ENCODE data around the gene PQBP1. TPM values are rescaled to one million over a fixed set of nuclear protein-coding genes. Genes with fewer than 3 reads are reported as not detected.

Gene PQBP1
- total RNA-seq, 1 donor: 32.9 TPM

DNA sequence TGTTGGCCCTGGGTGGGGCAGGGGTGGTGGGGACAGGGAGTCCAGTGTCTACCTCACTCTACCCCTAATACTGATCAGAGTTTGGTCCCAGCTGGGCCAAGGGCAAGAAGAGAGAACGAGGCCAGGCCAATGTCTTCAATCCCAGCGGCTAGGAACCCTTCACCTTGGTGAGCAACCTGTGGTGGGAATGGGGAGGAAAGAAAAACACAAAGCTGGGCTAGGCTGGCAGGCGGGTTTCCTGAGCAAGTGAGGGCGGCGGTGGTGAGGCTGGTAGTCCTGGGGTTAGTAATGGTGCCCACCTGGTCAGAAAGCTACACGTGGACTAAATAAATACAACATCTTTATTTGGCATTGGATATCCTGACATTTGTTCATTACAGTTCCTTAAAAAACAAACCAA is 5.6 kb downstream of the PQBP1 start:
- TF ChIP-seq, protein P1, sequence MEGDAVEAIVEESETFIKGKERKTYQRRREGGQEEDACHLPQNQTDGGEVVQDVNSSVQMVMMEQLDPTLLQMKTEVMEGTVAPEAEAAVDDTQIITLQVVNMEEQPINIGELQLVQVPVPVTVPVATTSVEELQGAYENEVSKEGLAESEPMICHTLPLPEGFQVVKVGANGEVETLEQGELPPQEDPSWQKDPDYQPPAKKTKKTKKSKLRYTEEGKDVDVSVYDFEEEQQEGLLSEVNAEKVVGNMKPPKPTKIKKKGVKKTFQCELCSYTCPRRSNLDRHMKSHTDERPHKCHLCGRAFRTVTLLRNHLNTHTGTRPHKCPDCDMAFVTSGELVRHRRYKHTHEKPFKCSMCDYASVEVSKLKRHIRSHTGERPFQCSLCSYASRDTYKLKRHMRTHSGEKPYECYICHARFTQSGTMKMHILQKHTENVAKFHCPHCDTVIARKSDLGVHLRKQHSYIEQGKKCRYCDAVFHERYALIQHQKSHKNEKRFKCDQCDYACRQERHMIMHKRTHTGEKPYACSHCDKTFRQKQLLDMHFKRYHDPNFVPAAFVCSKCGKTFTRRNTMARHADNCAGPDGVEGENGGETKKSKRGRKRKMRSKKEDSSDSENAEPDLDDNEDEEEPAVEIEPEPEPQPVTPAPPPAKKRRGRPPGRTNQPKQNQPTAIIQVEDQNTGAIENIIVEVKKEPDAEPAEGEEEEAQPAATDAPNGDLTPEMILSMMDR (IDR thresholded peaks at IDR 0.05; ENCODE audit: extremely low read depth, low read depth, low read length): no peak
- Histone ChIP-seq H3K4me3 (ENCODE audit: insufficient read depth, low read length) (no peak overlapping the region), H3K79me2 (ENCODE audit: insufficient read depth, low read length) (peaks cover 19% of the 10 kb centered on the region), H4K20me1 (ENCODE audit: insufficient read depth, low read length) (peaks cover 5% of the 10 kb centered on the region), H3K4me1 (ENCODE audit: insufficient read depth, low read length) (peaks cover 3% of the 10 kb centered on the region), H3K36me3 (ENCODE audit: insufficient read depth, low read length) (peaks cover 12% of the 10 kb centered on the region), H3K4me2 (ENCODE audit: insufficient read depth, low read length) (no peak overlapping the region), H3K27ac (ENCODE audit: low read depth, low read length) (no peak overlapping the region), H3K27me3 (ENCODE audit: insufficient read depth, low read length) (no peaks in the 10 kb centered on the region), H2AFZ (ENCODE audit: low read length) (no peak overlapping the region), H3K9me3 (ENCODE audit: low read depth, low read length) (no peaks in the 10 kb centered on the region)
- DNase-seq (ENCODE audit: insufficient read length, low spot score, missing footprints): peak; percentile 73

DNA sequence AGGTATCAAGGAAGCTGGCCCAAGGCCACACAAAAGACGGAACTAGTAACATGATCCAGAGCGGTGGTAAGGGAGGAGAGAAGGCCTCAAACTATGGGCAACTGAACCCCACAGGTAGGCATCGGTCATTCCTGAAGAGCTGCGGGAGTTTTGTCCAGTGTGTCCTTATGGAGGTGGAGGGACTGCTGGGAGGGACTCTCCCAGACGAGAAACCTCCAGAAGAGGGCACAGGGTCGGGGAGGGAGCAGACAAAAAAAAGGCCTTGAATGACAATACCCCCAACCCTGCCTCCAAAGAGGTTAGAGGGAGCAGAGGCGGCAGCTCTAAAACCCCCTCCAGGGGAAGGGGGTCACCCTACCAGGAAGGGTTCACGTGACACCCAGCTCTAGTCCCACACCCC is 6.5 kb downstream of the PQBP1 start:
- H3K4me3 ChIP-seq (ENCODE audit: insufficient read depth, low read length): no peak overlapping the region
- H3K4me1 ChIP-seq (ENCODE audit: insufficient read depth, low read length): no peaks in the 10 kb centered on the region
- H3K79me2 ChIP-seq (ENCODE audit: insufficient read depth, low read length): peaks cover 24% of the 10 kb centered on the region
- H4K20me1 ChIP-seq (ENCODE audit: insufficient read depth, low read length): peaks cover 5% of the 10 kb centered on the region
- no peaks in the 10 kb centered on the region for H3K9me3 ChIP-seq (ENCODE audit: low read depth, low read length)
- no peak overlapping the region for H3K27ac ChIP-seq (ENCODE audit: low read depth, low read length)
- DNase-seq (ENCODE audit: insufficient read length, low spot score, missing footprints): peak; percentile 43
- no peak overlapping the region for H2AFZ ChIP-seq (ENCODE audit: low read length)
- no peak overlapping the region for H3K4me2 ChIP-seq (ENCODE audit: insufficient read depth, low read length)
- TF ChIP-seq, protein P1 (IDR thresholded peaks at IDR 0.05; ENCODE audit: extremely low read depth, low read depth, low read length): no peak
- H3K36me3 ChIP-seq (ENCODE audit: insufficient read depth, low read length): peaks cover 20% of the 10 kb centered on the region
- no peaks in the 10 kb centered on the region for H3K27me3 ChIP-seq (ENCODE audit: insufficient read depth, low read length)

DNA sequence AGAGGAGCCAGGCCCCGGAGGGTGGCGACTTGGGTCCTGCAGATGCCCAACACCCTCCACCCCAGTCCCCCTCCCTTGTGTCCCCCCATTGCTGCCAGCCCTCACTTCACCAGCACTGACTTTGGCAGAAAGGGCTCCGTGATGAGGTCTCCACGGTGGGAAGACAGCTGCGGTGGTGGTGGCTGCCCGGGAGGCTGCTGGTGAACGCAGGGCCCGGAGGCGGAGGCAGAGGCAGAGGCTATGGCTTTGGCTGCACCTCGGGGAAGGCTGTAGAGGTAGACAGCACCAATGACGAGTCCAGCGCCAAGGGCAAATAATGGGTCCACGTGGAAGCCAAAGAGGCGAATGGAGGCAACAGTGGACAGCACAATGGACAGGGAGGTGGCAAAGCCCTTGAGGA is 6.9 kb downstream of the PQBP1 start:
- H3K4me3 ChIP-seq (ENCODE audit: insufficient read depth, low read length): no peak overlapping the region
- no peak overlapping the region for H3K27ac ChIP-seq (ENCODE audit: low read depth, low read length)
- no peaks in the 10 kb centered on the region for H3K27me3 ChIP-seq (ENCODE audit: insufficient read depth, low read length)
- TF ChIP-seq, protein P1 (IDR thresholded peaks at IDR 0.05; ENCODE audit: extremely low read depth, low read depth, low read length): no peak
- H2AFZ ChIP-seq (ENCODE audit: low read length): no peak overlapping the region
- H3K36me3 ChIP-seq (ENCODE audit: insufficient read depth, low read length): peaks cover 23% of the 10 kb centered on the region
- H4K20me1 ChIP-seq (ENCODE audit: insufficient read depth, low read length): peaks cover 5% of the 10 kb centered on the region
- no peaks in the 10 kb centered on the region for H3K9me3 ChIP-seq (ENCODE audit: low read depth, low read length)
- no peak overlapping the region for H3K4me2 ChIP-seq (ENCODE audit: insufficient read depth, low read length)
- DNase-seq (ENCODE audit: insufficient read length, low spot score, missing footprints): no peak
- no peaks in the 10 kb centered on the region for H3K4me1 ChIP-seq (ENCODE audit: insufficient read depth, low read length)
- H3K79me2 ChIP-seq (ENCODE audit: insufficient read depth, low read length): peaks cover 24% of the 10 kb centered on the region

DNA sequence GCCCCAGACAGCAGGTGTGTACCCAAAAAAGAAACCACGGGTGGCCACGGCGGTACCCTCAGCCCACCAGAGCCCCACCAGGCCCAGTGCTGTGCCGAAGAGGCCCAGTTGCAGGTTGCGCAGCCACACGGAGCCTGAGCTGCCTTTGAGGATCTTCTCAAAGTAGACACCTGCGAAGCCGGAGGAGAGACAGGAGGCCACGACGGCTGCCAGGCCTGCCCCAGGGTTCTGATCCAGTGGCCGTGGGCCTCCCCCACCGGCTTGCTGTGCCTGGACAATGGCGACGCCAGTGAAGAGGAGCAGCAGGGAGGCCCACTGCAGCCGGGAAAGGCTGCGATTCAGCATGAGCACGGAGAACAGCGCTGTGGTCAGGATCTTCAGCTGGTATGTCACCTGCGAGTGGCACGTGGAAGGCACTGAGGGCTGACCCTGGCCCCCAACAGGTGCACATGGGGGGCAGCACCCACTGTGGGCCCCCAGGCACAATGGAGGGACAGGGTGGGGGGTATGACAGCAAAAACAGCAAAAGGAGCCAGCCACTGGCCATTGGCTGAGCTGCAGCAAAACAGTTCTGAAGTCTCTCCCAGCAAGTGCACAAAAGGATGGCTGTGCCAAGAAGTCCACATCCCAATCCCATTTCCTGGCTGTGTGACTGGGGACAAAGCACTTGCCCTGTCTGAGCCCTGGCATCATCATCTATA is 7.5 kb downstream of the PQBP1 start:
- Histone ChIP-seq H2AFZ (ENCODE audit: low read length) (no peak overlapping the region), H3K9me3 (ENCODE audit: low read depth, low read length) (no peaks in the 10 kb centered on the region), H3K79me2 (ENCODE audit: insufficient read depth, low read length) (peaks cover 29% of the 10 kb centered on the region), H3K36me3 (ENCODE audit: insufficient read depth, low read length) (peaks cover 28% of the 10 kb centered on the region), H3K27me3 (ENCODE audit: insufficient read depth, low read length) (no peaks in the 10 kb centered on the region), H3K4me1 (ENCODE audit: insufficient read depth, low read length) (peaks cover 3% of the 10 kb centered on the region), H3K4me2 (ENCODE audit: insufficient read depth, low read length) (no peak overlapping the region), H4K20me1 (ENCODE audit: insufficient read depth, low read length) (peaks cover 5% of the 10 kb centered on the region), H3K4me3 (ENCODE audit: insufficient read depth, low read length) (no peak overlapping the region), H3K27ac (ENCODE audit: low read depth, low read length) (no peak overlapping the region)
- TF ChIP-seq, protein P1 (IDR thresholded peaks at IDR 0.05; ENCODE audit: extremely low read depth, low read depth, low read length): no peak
- peak; percentile 38 for DNase-seq (ENCODE audit: insufficient read length, low spot score, missing footprints)

Data from osteoblast (primary cell).